ENCODE data around the gene ASXL3.

The ASXL3 gene

DNA sequence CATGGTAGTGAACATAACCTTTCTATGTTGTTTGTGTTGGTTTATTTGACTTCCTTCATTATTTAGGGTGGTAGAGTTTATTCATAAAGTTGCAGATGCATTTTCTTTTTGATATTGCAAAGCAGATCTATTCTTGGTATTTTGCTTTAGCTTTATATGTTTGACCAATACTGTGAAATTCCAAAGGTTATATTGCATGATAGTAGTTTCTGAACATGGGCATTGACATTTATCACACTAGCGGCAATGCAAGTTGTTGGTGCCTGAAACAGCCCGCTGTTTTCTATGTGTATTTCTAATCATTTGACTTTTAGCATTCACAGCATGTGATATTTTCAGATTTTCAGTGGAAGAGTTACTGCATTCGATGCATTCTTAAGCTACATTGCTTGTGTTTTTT, 87.2 kb downstream of the ASXL3 start:
- no peak for DNase-seq

GRCh38 chr18:33665641-33666040, 87.6 kb downstream of the ASXL3 start:
- no peak for DNase-seq

GRCh38 chr18:33666915-33667314, 88.9 kb downstream of the ASXL3 start:
- DNase-seq = no peak

GRCh38 chr18:33669589-33669988, 91.6 kb downstream of the ASXL3 start:
- DNase-seq = no peak

GRCh38 chr18:33670029-33670428, 92.0 kb downstream of the ASXL3 start:
- no peak for DNase-seq

GRCh38 chr18:33673689-33674088, 95.7 kb downstream of the ASXL3 start:
- DNase-seq = no peak

DNA sequence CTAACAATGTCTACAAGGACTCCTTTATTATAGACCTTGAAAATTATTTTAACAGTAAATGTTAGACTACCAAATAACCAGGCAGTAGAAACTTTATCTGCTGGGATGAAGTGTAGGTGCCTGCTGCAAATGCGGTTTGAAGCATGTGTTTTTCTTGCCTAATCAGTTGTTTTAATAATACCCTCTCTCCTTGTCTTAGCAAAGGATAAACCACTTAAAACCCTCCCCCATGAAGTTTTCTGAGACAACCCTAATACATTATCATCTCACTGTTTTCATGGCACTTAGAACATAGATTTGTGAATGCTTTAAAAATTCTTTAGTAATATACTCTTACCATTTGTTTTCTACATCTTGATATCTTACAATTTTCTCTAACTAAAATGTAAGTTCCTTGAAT, 98.6 kb downstream of the ASXL3 start:
- no peak for DNase-seq

- no peak for DNase-seq
Observed at GRCh38 chr18:33677891-33678290, 99.9 kb downstream of the ASXL3 start.

DNA sequence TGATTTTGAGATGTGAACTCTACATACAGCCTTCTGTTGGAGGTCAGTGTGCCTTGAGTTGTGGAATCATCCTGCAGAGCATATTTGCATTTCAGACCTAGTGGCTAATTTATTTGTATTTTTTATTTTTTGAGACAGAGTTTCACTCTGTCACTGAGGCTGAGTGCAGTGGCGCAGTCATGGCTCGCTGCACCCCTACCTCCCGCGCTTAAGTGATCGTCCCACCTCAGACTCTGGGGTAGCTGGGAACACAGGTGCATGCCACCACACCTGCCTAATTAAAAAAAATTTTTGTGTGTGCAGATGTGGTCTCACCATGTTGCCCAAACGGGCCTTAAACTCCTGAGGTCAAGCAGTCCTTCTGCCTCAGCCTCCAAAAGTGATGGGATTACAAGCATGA, 104.4 kb downstream of the ASXL3 start:
- DNase-seq = no peak

DNA sequence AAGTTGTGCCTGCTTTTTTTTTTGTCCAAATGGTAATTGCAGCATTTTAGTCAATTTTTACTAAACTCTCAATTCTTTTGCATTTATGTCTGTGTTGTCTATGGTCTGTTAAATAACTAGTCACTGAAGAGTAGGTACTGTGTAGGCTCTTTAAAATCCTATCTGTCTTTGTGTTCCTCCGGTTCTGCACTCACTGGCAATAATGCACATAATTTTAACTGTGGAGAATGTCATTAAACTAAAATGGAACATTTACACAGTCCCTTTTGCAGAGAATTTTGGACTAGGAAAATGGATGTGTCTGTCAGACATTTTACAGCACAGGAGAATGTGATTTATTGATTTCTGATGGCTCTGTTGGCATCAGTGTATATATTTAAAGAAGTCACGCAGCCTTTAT, 116.6 kb downstream of the ASXL3 start:
- no peak for DNase-seq

- no peak for DNase-seq
Observed at GRCh38 chr18:33696332-33697162, 118.5 kb downstream of the ASXL3 start.

GRCh38 chr18:33697498-33697897, 119.5 kb downstream of the ASXL3 start:
- no peak for DNase-seq

GRCh38 chr18:33699372-33699771, 121.4 kb downstream of the ASXL3 start:
- no peak for DNase-seq

DNA sequence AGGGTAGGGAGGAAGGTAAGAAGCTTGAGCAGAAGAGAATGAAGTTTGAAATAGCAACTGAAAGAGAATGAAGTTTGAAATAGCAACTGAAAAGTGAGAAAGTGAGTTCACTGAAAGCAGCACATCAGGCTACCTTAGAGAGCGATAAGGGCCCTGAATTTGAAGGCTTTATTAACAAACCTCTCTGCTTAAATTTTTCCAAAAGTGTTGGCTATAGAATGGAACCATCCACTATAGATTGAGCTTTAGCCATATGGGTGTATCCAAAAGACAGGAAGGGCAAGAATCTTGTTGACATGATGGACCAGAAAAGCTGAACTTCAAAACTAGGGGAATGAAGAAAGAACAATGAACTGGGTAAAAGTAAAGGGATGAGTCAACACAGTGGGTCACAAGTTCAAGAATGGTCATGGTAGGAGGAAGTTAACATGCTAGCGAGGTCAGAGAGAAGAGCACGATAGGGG, 122.5 kb downstream of the ASXL3 start:
- no peak for DNase-seq

DNA sequence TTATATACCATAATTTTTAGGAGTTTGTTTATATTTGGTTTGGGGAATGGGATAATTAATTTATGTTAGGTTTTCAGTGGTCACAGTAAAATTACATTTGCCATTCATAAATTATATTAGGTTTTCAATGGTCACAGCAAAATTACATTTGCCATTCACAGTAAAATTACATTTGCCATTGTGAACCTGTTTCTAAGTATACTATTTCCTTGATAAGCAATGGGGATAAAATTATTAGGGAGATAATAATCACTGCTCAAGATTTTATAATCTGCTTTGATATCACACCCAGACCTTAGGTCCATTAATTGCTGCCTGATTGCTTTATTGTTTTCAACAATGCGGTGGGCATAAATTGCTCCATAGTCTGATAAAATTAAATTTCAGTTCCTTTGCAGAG, 124.6 kb downstream of the ASXL3 start:
- DNase-seq = no peak

GRCh38 chr18:33706391-33706790, 128.4 kb downstream of the ASXL3 start:
- no peak for DNase-seq

DNA sequence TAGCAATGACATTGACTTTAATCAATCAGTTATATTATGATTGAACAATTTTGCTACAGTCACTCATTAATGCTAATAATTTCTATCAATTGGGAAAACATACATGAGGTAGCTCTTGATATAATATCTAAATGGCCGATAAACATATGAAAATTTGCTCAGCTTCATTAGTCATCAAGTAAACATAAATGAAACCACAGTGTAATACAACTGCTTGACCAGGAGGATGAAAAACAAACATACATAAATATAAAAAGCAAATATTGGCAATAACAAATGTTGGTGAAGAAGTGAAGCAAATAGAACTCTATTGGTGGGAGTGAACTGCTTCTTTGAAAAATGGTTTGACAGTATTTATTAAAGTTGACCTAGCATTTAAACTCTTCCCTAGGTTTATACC, 130.9 kb downstream of the ASXL3 start:
- no peak for DNase-seq

DNA sequence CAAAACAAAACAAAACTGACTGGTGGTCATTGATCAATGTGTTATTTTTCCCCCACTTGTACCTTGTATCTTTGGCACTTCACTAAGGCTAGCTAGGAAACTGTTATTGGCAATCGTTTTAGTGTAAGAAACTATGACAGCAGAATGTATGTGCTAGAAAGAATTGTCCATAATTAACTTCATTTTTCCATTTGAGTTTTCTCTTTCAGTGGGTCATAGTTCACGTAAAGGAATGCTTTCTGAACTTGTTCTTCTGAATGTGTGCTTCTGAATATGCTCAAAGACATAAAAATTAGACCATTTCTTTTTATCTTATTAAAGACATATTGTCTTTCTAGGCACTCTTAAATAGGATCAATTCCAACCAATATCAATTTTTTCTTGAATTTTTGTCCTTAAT, 132.2 kb downstream of the ASXL3 start:
- DNase-seq = no peak

DNA sequence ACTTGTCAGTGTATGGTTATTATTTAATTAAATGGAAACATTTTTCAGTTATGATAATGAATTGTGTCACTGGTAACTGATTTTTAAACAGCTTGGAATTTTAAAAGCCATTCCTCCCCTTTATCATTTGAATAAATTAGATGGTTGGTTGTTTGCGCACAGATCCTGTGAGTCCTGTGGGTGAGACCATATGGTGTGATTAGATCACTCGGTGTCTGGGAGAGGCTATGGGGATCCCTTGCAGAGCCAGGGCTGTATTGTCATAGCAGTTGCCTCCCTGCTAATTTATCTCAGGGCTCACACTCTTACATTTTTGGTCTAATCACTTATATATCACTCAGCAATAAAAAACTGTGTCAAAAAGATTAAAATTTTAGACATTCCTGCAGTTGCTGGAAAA, 133.5 kb downstream of the ASXL3 start:
- no peak for DNase-seq

GRCh38 chr18:33712719-33713118, 134.7 kb downstream of the ASXL3 start:
- DNase-seq = no peak

DNA sequence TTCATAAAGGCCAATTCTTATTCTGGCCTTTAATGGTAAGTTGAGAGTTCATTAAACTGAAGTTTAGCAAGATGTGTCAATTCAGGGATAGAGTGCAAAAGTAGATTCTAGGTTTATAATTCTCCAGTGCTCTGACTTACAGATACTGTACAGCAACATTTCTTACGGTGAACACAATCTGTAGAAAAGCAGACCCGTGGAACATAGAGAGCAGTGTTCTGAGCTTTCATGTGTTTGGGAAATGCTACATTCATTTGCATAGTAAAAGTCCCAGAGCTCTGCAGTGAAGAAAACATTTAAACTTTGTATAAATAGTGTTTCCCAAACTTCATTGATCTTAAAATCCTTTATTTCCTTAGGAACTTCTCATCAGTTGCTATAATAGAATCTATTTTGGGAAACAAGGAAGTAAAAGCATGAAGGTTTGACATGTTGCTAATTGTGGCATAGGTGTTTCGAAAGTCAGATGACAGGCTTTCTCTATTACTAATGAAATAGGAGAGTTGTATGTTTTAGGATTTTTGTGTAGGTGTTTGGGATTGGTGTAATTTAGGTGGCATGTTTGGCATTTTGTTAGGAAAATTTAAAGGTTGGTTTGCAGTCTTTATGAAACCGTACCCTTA, 138.2 kb downstream of the ASXL3 start:
- no peak for DNase-seq

DNA sequence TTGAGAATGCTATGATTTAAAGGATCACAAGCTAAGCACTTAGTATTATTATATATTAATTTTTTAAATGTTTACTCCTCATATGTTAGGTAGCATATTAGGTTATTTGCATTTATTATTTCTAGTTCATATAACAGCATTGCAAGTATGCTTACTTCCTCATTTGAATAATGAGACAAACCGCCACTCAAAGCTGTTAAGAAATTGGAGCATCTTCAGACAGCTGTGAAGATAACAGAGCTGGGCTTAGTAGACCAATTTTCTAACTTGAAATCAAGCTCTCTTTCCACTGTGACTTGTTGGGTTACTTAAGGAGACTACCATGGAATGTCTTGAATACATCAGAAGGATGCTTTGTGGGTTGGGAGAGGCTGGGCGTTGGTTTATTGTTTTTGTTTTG, 139.3 kb downstream of the ASXL3 start:
- DNase-seq = no peak

DNA sequence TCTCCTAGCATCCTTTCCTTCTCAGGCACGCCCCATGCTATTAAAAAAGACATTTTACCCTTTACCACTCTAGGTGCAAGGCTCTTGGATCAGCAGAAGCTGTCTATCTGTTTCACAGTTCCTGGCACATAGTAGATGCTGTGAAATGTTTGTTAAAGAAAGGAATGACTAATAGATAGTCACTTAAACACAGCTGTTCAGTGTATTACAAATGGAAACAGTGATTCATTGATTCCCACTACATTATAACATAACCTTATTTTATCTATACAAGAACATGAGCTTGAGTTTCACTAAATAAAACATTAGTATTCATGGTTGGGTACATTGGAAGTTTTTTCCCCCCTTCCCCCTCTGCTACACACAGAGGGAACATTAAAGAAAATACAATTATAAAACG, 142.1 kb downstream of the ASXL3 start:
- DNase-seq = no peak

DNA sequence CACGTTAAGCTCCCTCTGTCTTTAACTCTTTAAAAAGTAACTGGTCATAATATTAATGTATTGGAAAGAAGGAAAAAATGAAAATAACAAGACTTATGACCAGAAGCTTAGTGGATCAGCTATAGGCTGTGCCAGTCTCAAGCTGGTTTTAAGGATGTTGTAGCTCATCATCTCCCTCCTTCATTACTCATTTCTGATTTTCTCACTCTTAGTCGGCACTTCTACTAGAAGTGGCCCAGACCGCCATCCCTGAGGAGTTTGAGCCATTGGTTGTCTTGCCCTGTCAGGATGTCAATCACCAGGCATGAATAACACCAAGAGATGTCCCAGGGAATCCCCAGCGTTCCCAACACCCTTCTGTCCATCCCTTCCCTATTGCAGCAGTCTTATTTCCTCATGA, 151.5 kb downstream of the ASXL3 start:
- no peak for DNase-seq

DNA sequence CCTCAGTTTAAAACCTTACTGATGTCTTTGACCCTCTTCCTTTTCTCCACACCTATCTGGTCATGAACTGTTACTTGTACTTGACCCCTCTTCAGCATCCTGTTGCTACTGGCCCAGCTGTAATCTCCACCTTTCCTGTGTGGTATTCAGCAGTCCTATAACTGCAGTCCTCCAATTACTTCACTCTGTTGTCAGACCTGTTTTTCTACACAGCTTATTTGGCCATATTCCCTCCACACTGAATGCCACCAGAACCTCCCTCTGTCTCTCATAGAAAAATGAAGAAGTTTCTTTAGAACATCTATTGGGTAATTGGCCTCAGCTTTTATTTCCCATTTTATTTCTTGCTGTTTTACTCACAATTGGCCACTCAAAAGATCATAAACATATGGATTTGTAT, 155.4 kb downstream of the ASXL3 start:
- DNase-seq = no peak

Measured in stimulated activated CD4-positive, alpha-beta T cell treated with anti-CD3 and anti-CD28 coated beads, Interleukin-4, amount 100 ng/mL, for 1 hour (primary cell).